SJCRH30 (cell line): ENCODE data around the gene ESR1. TPM values are rescaled to one million over a fixed set of nuclear protein-coding genes. Genes with fewer than 3 reads are reported as not detected.
"Not testable (repeated sequence)": the region's sequence is repeated elsewhere in the genome, so short reads cannot be mapped to it uniquely, and the experiment has no call there.

ENCODE experiments used
- DNase-seq, 2 experiments: peaks; one replicate each; pipeline ENCODE4 v3.0.0-alpha.2; 2015 to 2020
- H3K27ac ChIP-seq: fragments of 250-450 bp; sonication (Bioruptor Pico); 2 replicates; pipeline ENCODE4 v1.5.1; 2020; ENCODE audit warnings: mild to moderate bottlenecking, moderate library complexity
- H3K27me3 ChIP-seq: fragments of 250-450 bp; sonication (Bioruptor Pico); 2 replicates; pipeline ENCODE4 v1.5.1; 2020; ENCODE audit warnings: mild to moderate bottlenecking, moderate library complexity
- H3K36me3 ChIP-seq: fragments of 250-450 bp; sonication (Bioruptor Pico); 2 replicates; pipeline ENCODE4 v1.5.1; 2020; ENCODE audit warnings: mild to moderate bottlenecking, moderate library complexity
- H3K4me1 ChIP-seq: fragments of 250-450 bp; sonication (Bioruptor Pico); 2 replicates; pipeline ENCODE4 v1.5.1; 2020; ENCODE audit warnings: mild to moderate bottlenecking, moderate library complexity
- H3K4me3 ChIP-seq: fragments of 250-450 bp; sonication (Bioruptor Pico); 2 replicates; pipeline ENCODE4 v1.5.1; 2020; ENCODE audit warnings: mild to moderate bottlenecking, moderate library complexity
- H3K9me3 ChIP-seq: fragments of 250-450 bp; sonication (Bioruptor Pico); replicated peaks from 2 replicates; pipeline ENCODE4 v1.5.1; 2020; ENCODE audit warnings: mild to moderate bottlenecking, moderate library complexity
- total RNA-seq: library from RNA; depleted of rRNA; stranded (reverse); fragments of >200 nt; shearing (Covaris generic); gene quantifications from 2 replicates; pipeline ENCODE4 v1.2.3, GENCODE V29; 2014

ESR1 gene
- total RNA-seq, 1 experiment from 2014 or later, result not detected

DNA sequence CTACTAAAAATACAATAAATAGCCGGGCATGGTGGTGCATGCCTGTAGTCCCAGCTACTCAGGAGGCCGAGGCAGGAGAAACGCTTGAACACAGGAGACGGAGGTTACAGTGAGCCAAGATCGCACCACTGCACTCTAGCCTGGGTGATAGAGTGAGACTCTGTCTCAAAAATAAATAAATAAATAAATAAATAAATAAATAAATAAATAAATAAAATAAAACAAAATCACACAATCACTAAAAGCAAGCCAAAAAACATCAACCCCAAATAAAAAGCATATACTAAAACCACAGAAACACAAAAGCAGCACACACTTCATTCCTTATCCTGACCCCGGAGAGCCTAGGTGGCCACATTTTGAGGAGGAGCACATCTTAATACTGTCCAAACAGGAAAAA, 330.9 kb downstream of the ESR1 start:
- not testable (repeated sequence) for H3K4me1 ChIP-seq, H3K27me3 ChIP-seq, H3K36me3 ChIP-seq, H3K4me3 ChIP-seq, H3K9me3 ChIP-seq, H3K27ac ChIP-seq, DNase-seq

DNA sequence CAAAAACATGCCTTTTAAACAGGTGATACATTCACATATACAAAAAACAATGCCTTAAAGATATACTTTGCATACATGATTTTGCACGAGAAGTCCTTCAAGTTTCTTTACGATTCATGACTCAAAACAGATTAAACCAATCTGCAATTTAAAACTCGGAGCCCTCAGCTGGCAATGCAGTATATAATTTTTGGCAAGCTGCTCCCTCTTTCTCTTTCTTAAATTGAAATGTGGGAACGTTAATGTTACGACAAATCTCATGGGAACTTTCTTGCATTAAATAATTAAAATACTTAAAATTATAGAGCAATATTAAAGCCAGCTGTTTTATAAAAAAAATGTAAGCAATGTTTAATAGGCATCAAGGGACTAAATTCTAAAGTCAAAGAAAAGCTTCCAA, 334.6 kb downstream of the ESR1 start:
- no peak for DNase-seq
- H3K9me3 ChIP-seq, result no peaks in the 10 kb centered on the region
- no peaks in the 10 kb centered on the region for H3K4me1 ChIP-seq
- peaks cover 7% of the 10 kb centered on the region; the same call in 1 of the 2 replicates for H3K36me3 ChIP-seq
- no peak overlapping the region for H3K27ac ChIP-seq
- no peak overlapping the region for H3K4me3 ChIP-seq
- H3K27me3 ChIP-seq, result no peaks in the 10 kb centered on the region

DNA sequence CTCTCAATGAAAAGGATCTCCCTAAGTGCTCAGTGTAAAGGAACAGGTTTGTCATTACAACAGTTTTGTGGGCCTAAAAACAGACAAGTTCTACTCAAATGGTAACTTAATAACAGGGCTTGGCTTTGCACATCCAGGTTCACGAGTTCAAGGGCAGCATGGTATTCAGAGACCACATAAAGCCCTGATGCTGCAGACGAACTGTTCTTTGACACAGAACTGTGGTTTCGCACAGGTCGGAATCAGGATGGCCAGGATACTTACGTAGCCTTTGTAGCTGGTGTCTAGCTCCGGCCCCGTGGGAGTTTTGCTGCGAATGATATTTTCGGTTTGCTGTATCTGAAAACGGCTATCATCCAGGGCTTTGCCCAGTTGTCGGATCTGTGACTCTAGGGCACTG, 335.9 kb downstream of the ESR1 start:
- H3K4me1 ChIP-seq, result no peaks in the 10 kb centered on the region
- H3K36me3 ChIP-seq, result peaks cover 7% of the 10 kb centered on the region; the same call in 1 of the 2 replicates
- H3K27me3 ChIP-seq, result no peaks in the 10 kb centered on the region
- DNase-seq, result no peak
- H3K9me3 ChIP-seq, result no peaks in the 10 kb centered on the region
- H3K4me3 ChIP-seq, result no peak overlapping the region
- no peak overlapping the region for H3K27ac ChIP-seq

GRCh38 chr6:152146385-152146784, 338.9 kb downstream of the ESR1 start:
- H3K36me3 ChIP-seq, result peaks cover 9% of the 10 kb centered on the region; the same call in 1 of the 2 replicates
- DNase-seq, result no peak
- H3K27ac ChIP-seq, result no peak overlapping the region

GRCh38 chr6:152147269-152147668, 339.8 kb downstream of the ESR1 start:
- Histone ChIP-seq H3K36me3 (peaks cover 9% of the 10 kb centered on the region; the same call in 1 of the 2 replicates), H3K27me3 (no peaks in the 10 kb centered on the region), H3K4me3 (no peak overlapping the region), H3K4me1 (no peaks in the 10 kb centered on the region), H3K9me3 (no peaks in the 10 kb centered on the region), H3K27ac (no peak overlapping the region)
- DNase-seq, result no peak

More at GRCh38 chr6:152146385-152146784, 338.9 kb downstream of the ESR1 start:
- H3K4me3 ChIP-seq, result no peak overlapping the region
- H3K27me3 ChIP-seq, result no peaks in the 10 kb centered on the region
- no peaks in the 10 kb centered on the region for H3K9me3 ChIP-seq
- H3K4me1 ChIP-seq, result no peaks in the 10 kb centered on the region

- no peaks in the 10 kb centered on the region for H3K4me1 ChIP-seq
- no peak overlapping the region for H3K4me3 ChIP-seq
- H3K27me3 ChIP-seq, result no peaks in the 10 kb centered on the region
- no peak overlapping the region for H3K27ac ChIP-seq
- no peaks in the 10 kb centered on the region for H3K9me3 ChIP-seq
- H3K36me3 ChIP-seq, result peaks cover 5% of the 10 kb centered on the region; the same call in 1 of the 2 replicates
- DNase-seq, result no peak
These were observed 340.9 kb downstream of the ESR1 start for GRCh38 chr6:152148412-152148811.

DNA sequence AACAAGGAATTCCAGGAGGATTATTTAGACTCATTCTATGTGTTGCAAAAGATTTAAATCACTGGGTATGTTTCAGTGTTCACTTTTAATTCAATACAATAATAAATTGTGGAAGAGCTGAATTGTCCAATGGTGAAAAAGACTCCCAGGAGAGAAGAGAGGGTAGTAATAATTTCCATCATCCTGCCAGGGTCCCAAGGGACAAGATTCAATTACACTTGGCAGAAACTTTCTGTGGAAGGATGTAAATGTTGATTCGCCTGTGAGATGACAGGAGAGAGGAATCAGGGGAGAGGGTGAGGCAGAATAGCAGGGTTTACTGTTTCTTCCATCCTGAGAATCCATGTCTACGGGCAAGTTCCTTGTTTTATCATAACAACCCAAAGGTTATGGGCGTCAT, 342.7 kb downstream of the ESR1 start:
- H3K4me3 ChIP-seq, result no peak overlapping the region
- H3K36me3 ChIP-seq, result peaks cover 5% of the 10 kb centered on the region; the same call in 1 of the 2 replicates
- no peaks in the 10 kb centered on the region for H3K4me1 ChIP-seq
- no peak for DNase-seq
- H3K27me3 ChIP-seq, result no peaks in the 10 kb centered on the region
- H3K27ac ChIP-seq, result no peak overlapping the region
- no peaks in the 10 kb centered on the region for H3K9me3 ChIP-seq

GRCh38 chr6:152151920-152152319, 344.4 kb downstream of the ESR1 start:
- Histone ChIP-seq H3K9me3 (no peaks in the 10 kb centered on the region), H3K36me3 (peaks cover 8% of the 10 kb centered on the region; the same call in 1 of the 2 replicates), H3K4me1 (no peaks in the 10 kb centered on the region), H3K4me3 (no peak overlapping the region), H3K27ac (no peak overlapping the region), H3K27me3 (no peaks in the 10 kb centered on the region)
- DNase-seq, result no peak

- no peaks in the 10 kb centered on the region for H3K27me3 ChIP-seq
- no peaks in the 10 kb centered on the region for H3K9me3 ChIP-seq
- no peaks in the 10 kb centered on the region for H3K4me1 ChIP-seq
- H3K36me3 ChIP-seq, result peaks cover 3% of the 10 kb centered on the region; the same call in 1 of the 2 replicates
- H3K4me3 ChIP-seq, result no peak overlapping the region
- H3K27ac ChIP-seq, result no peak overlapping the region
- no peak for DNase-seq
These were observed 347.3 kb downstream of the ESR1 start for GRCh38 chr6:152154559-152155356.

DNA sequence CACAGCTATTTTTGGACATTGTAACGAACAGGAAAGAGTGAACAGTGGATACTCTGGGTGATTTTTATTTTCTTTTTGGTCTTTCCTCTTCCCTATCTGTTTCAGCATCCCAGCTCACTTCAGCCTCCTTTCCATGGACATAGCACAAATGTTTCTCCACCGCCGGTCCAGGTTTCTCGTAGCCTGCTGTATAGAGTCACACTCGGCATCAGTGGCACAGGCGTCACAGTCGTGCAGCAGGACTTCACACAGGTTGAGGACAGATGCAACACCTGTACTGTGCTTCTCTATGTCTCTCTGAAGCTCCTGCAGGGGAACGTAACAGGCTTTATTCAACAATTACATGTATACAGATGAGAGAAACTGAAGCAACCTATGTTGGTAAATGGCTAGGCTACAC, 348.3 kb downstream of the ESR1 start:
- no peaks in the 10 kb centered on the region for H3K9me3 ChIP-seq
- H3K27ac ChIP-seq, result no peak overlapping the region
- DNase-seq, result no peak
- H3K27me3 ChIP-seq, result no peaks in the 10 kb centered on the region
- peaks cover 3% of the 10 kb centered on the region; the same call in 1 of the 2 replicates for H3K36me3 ChIP-seq
- no peak overlapping the region for H3K4me3 ChIP-seq
- H3K4me1 ChIP-seq, result no peaks in the 10 kb centered on the region

DNA sequence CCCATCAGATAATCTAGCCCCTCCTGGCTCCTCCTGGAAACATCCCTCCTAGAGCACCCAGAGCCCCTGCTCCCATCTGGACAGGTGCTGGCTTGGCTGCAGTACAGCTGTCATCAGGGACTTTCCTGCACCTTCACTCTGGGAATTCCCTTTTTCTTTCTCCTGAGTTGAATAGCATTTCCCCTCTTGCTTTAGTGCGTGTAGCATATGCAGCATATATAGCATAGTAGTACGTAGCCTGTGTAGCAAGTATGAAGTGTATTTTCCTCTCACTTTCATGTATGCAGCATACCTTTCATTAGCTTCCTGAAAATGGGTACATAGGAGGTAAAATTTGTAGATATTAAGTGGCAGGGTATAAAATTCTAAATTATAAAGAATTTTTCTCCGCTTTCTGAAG, 352.9 kb downstream of the ESR1 start:
- DNase-seq, result no peak
- H3K36me3 ChIP-seq, result 0 out of 2 replicates have a peak, but pooled peaks cover 7% of the 10 kb centered on the region
- H3K4me1 ChIP-seq, result no peaks in the 10 kb centered on the region
- no peak overlapping the region for H3K4me3 ChIP-seq
- H3K27me3 ChIP-seq, result no peaks in the 10 kb centered on the region
- H3K27ac ChIP-seq, result no peak overlapping the region
- no peaks in the 10 kb centered on the region for H3K9me3 ChIP-seq

GRCh38 chr6:152161501-152161900, 354.0 kb downstream of the ESR1 start:
- H3K27me3 ChIP-seq, result no peaks in the 10 kb centered on the region
- no peaks in the 10 kb centered on the region for H3K9me3 ChIP-seq
- no peaks in the 10 kb centered on the region for H3K4me1 ChIP-seq
- 0 out of 2 replicates have a peak, but pooled peaks cover 4% of the 10 kb centered on the region for H3K36me3 ChIP-seq
- no peak for DNase-seq
- no peak overlapping the region for H3K27ac ChIP-seq
- H3K4me3 ChIP-seq, result no peak overlapping the region

DNA sequence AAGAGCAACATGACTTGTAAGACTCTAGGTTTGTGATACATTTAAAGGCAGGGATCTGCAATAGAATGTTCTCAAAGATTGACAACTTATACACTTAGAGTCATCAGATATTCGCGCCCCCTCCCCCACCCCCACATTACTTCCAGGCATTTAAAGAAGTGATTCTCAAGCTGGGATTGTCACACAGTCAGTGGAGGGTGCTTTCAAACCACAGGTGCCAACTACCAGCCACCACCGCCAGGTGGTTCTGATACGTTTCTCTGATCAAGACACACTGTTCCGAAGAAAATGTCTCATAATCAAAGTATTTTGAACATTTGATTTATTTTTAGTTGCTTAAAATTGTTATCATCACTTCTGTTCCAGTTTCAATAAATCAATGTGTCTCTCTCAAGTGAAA, 357.5 kb downstream of the ESR1 start:
- Histone ChIP-seq H3K36me3 (0 out of 2 replicates have a peak, but pooled peaks cover 4% of the 10 kb centered on the region), H3K27ac (no peak overlapping the region), H3K27me3 (no peaks in the 10 kb centered on the region), H3K4me1 (no peaks in the 10 kb centered on the region), H3K9me3 (no peaks in the 10 kb centered on the region), H3K4me3 (no peak overlapping the region)
- no peak for DNase-seq

DNA sequence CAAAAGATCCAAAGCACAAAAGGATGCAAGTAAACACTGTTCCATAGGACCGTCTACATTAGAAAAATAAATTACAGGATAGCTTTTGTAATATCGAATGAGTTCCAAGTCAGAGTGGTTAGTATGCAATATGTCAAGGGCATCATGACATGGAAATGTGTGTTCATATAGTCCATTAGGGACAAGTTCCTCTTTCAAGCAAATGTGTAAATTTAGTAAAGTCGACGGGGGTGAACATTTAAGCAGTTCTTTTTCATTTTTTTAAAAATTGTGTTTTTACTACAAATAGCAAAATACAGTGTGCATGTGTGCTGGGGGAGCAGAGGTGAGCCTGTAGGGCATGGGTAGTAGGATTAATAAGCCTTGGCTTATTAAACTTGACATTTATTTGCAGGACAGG, 359.0 kb downstream of the ESR1 start:
- DNase-seq, result no peak
- Histone ChIP-seq H3K4me1 (no peaks in the 10 kb centered on the region), H3K36me3 (0 out of 2 replicates have a peak, but pooled peaks cover 4% of the 10 kb centered on the region), H3K9me3 (no peaks in the 10 kb centered on the region), H3K4me3 (no peak overlapping the region), H3K27me3 (no peaks in the 10 kb centered on the region), H3K27ac (no peak overlapping the region)

- Histone ChIP-seq H3K4me1 (no peaks in the 10 kb centered on the region), H3K4me3 (no peak overlapping the region), H3K9me3 (no peaks in the 10 kb centered on the region), H3K36me3 (0 out of 2 replicates have a peak, but pooled peaks cover 4% of the 10 kb centered on the region), H3K27me3 (no peaks in the 10 kb centered on the region), H3K27ac (no peak overlapping the region)
- no peak for DNase-seq
These were observed 359.4 kb downstream of the ESR1 start for GRCh38 chr6:152166897-152167296.
